AG09309 (cell line): Measurements from ENCODE around the gene USP4.
"Not testable (repeated sequence)": the region's sequence is repeated elsewhere in the genome, so short reads cannot be mapped to it uniquely, and the experiment has no call there.

ENCODE experiments used
- DNase-seq: peaks from one replicate; pipeline ENCODE4 v3.0.0-alpha.2; 2010; ENCODE audit warnings: low read depth
- H3K4me3 ChIP-seq: 2 replicates; pipeline ENCODE4 v1.5.1; 2011; ENCODE audit warnings: mild to moderate bottlenecking, low read depth, low read length, moderate library complexity; ENCODE audit not compliant: control insufficient read depth
- TF ChIP-seq, protein P1 (sequence below): IDR thresholded peaks from 2 replicates; pipeline ENCODE4 v1.5.1; 2011; ENCODE audit warnings: mild to moderate bottlenecking, low read depth, low read length, inconsistent platforms; ENCODE audit not compliant: insufficient read depth, control insufficient read depth; ENCODE audit errors: missing control alignments

Gene USP4

DNA sequence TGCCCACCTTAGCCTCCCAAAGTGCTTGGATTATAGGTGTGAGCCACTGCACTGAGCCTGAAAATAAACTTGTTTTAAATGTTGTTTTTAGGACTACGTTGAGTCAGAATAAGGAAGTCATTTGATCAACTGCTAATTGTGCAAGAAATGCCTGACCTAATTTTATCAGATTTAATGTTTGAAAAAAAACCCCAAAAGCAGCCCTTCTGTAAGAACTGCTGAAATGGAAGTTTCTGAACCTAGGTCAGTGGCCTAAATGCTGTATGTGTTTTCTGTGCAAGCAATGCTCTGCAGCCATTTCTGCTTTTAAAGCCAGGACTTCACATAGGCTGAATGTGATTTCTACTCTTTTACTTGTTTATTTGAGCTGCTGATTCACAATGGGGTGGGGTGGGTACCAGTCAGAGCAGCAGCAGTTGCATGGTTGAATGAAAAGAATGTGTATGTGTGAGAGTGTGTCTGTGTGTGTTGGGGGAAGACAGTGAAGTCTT, 11.7 kb upstream of the USP4 start:
- DNase-seq: peak; percentile 66
- TF ChIP-seq, protein P1, sequence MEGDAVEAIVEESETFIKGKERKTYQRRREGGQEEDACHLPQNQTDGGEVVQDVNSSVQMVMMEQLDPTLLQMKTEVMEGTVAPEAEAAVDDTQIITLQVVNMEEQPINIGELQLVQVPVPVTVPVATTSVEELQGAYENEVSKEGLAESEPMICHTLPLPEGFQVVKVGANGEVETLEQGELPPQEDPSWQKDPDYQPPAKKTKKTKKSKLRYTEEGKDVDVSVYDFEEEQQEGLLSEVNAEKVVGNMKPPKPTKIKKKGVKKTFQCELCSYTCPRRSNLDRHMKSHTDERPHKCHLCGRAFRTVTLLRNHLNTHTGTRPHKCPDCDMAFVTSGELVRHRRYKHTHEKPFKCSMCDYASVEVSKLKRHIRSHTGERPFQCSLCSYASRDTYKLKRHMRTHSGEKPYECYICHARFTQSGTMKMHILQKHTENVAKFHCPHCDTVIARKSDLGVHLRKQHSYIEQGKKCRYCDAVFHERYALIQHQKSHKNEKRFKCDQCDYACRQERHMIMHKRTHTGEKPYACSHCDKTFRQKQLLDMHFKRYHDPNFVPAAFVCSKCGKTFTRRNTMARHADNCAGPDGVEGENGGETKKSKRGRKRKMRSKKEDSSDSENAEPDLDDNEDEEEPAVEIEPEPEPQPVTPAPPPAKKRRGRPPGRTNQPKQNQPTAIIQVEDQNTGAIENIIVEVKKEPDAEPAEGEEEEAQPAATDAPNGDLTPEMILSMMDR: no peak
- H3K4me3 ChIP-seq: no peak overlapping the region

DNA sequence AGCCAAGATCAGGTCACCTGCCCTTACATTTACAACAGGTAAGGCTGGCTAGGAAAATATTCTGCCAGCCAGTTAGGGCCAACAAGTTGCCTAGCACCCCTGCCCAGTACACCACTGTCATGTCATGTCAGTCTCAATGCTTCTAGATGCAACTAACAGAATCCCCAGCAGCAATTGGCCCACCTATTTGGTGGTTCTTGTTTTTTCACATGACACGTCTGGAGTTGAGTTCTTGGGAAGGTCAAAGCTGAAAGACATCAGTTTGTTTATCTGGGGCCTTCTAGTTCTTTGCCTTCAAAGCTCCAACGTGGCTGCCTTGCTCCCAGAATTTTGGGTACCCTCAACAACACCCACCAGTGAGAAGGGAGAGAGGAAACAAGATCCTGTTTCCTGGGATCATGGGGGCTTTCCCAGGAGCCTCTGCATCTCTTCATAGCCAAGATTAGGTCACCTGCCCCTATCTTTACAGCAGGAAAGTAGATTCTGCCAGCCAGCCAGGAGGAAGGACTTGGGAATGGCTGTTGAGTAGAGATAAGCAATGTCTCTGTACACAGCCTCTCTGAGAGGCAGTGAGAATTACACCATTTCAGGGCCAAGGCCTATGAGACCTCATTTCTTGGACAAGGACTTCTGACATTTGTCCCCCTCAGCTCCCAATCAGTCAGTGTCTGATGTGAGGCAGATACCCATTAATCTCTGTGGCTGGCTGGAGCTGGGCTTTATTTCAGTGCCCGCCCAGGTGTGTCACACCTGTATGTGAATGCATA, 9.7 kb upstream of the USP4 start:
- TF ChIP-seq, protein P1: no peak
- H3K4me3 ChIP-seq: no peak overlapping the region
- no peak for DNase-seq

DNA sequence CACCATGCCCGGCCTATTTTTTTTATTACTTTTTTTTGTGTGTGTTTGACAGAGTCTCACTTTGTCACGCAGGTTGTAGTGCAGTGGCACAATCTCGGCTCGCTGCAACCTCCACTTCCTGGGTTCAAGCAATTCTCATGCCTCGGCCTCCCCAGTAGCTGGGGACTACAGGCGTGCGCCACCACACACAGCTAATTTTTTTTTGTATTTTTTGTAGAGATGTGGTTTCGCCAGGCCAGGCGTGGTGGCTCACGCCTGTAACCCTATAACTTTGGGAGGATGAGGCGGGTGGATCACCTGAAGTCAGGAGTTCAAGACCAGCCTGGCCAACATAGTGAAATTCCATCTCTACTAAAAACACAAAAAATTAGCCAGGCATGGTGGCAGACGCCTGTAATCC, 8.5 kb upstream of the USP4 start:
- DNase-seq, H3K4me3 ChIP-seq: not testable (repeated sequence)

DNA sequence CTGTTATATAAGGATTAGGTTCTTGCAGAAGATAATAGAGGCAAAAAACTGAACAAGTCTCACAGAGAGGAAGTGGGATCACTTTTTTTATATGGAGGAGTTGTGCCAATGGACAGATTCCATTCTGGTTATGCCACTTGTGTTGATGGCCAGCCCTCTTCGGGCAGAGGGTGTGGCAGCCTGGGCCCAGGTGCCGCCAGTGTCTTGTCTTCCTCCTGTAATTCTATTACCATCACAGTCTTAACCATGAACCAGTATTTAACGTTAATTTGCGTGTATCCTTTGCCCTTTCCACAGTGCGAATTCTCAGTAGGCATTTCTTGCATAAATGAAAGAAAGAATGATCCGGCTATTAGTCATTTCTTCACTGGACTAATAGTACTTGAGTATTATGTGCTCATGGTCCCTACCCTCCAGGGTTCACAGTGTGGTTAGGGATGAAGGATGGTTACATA, 7.0 kb upstream of the USP4 start:
- no peak overlapping the region for H3K4me3 ChIP-seq
- TF ChIP-seq, protein P1: no peak
- no peak for DNase-seq

DNA sequence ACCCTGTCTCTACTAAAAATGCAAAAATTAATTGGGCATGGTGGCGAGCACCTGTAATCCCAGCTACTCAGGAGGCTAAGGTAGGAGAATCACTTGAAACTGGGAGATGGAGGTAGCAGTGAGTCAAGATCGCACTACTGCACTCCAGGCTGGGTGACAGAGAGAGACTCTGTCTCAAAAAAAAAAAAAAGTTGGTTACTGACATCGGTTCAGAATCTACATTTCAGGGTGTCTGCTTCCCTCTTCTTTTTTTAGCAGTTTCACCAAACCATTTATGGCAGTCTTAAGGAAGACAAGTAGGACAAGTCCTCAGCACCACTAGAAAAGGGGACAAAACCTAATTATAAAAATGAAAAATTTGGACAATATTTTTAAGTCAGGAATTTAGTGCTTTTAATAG, 3.3 kb upstream of the USP4 start:
- no peak overlapping the region for H3K4me3 ChIP-seq
- DNase-seq: no peak
- TF ChIP-seq, protein P1: no peak

DNA sequence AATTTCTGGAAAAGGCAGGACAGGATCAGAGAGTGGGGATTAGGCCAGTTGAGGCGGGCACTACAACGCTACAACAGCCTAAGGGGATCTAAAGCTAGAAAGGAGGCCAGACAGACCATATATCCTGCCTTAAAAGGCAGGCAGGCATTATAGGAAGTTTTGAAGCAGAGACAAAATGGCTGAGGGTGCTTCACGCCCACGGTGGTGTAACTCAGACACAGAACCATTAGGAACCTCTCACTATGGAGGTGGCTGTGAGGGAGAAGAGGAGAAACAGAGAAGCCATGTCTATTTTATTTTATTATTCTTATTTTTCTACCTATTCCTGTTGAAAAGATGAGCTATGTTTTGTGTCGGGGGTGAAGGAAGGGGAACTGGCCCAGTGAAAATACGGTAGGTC, 2.1 kb upstream of the USP4 start:
- no peak overlapping the region for H3K4me3 ChIP-seq
- TF ChIP-seq, protein P1: no peak
- no peak for DNase-seq

DNA sequence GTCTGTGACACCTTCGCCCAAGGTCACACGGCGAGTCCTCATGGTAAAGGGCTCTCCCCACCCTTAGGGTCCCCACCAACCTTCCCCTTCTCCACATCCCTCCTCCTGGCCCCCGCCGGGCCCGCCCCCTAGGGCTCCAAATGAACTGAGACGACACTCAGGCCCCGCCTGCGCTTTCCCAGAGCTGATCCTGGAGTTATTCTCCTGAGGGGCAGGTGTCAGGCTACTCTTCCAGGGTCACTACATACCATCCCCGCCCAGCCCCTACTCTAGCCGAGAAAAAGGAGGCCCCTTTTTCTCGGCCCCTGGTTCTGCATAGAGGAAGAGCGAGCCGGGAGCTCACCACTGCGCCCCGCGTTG, 292 bp downstream of the USP4 start:
- H3K4me3 ChIP-seq: peak overlapping the region; percentile 85
- TF ChIP-seq, protein P1: no peak
- no peak for DNase-seq
